MCF 10A (cell line): ENCODE results near the gene ZGLP1. TPM values are rescaled to one million over a fixed set of nuclear protein-coding genes. Genes with fewer than 3 reads are reported as not detected.

ENCODE experiments used
- BruUV-seq: library from RNA; stranded (reverse); fragments of 400-500 nt; replicated peaks from 2 replicates; lab custom pipeline; 2021; lab: Mats Ljungman, UMichigan
- CTCF ChIA-PET: fragments of 300-600 bp; sonication (Branson Sonifier 250); formaldehyde crosslinking; extraction: SDS; loops from one replicate; lab custom pipeline; 2021; ENCODE audit warnings: antibody characterized with exemption, inconsistent platforms; lab: Yijun Ruan, JAX
- POLR2A ChIA-PET: fragments of 300-600, 350-650 bp; sonication (Branson Sonifier 250); formaldehyde crosslinking; extraction: SDS; loops from one replicate; lab custom pipeline; 2020; ENCODE audit warnings: antibody characterized with exemption, inconsistent platforms; lab: Yijun Ruan, JAX
- DNase-seq: peaks from one replicate; pipeline ENCODE4 v3.0.0-alpha.2; 2018; ENCODE audit not compliant: unreplicated experiment
- H3K27ac Mint-ChIP-seq: one replicate; pipeline ENCODE4 v1.8.0; 2022; ENCODE audit warnings: mild to moderate bottlenecking, low read depth, mixed read lengths; ENCODE audit not compliant: unreplicated experiment
- H3K27me3 Mint-ChIP-seq: one replicate; pipeline ENCODE4 v1.8.0; 2022; ENCODE audit warnings: mixed read lengths; ENCODE audit not compliant: insufficient read depth, unreplicated experiment
- H3K36me3 Mint-ChIP-seq: one replicate; pipeline ENCODE4 v1.8.0; 2022; ENCODE audit warnings: mild to moderate bottlenecking, moderate library complexity, mixed read lengths; ENCODE audit not compliant: insufficient read depth, unreplicated experiment
- H3K4me1 Mint-ChIP-seq: one replicate; pipeline ENCODE4 v1.8.0; 2022; ENCODE audit warnings: mixed read lengths; ENCODE audit not compliant: insufficient read depth, unreplicated experiment
- H3K4me3 Mint-ChIP-seq: one replicate; pipeline ENCODE4 v1.8.0; 2022; ENCODE audit warnings: mild to moderate bottlenecking, moderate library complexity, mixed read lengths; ENCODE audit not compliant: unreplicated experiment
- H3K9me3 Mint-ChIP-seq: one replicate; pipeline ENCODE4 v1.8.0; 2022; ENCODE audit warnings: mixed read lengths; ENCODE audit not compliant: unreplicated experiment
- intact Hi-C: fragments of 100-400 bp; cut with micrococcal nuclease; formaldehyde crosslinking; loops from 2 replicates; pipeline ENCODE4 v1.14.1; 2022
- total RNA-seq: library from RNA; stranded (reverse); gene quantifications from 2 replicates; pipeline ENCODE4 v1.2.3, GENCODE V29; 2022
- TF ChIP-seq, protein P1 (sequence below): fragments of 200-600 bp; IDR thresholded peaks from one replicate; pipeline ENCODE4 v1.8.0; 2022; ENCODE audit warnings: antibody characterized with exemption, mild to moderate bottlenecking; ENCODE audit not compliant: unreplicated experiment

Gene ZGLP1
- total RNA-seq, 1 experiment from 2014 or later, result 3.8 TPM

- DNase-seq, result no peak
- Mint-ChIP-seq H3K4me3 (no peak overlapping the region), H3K4me1 (peaks cover 8% of the 10 kb centered on the region), H3K36me3 (peaks cover 22% of the 10 kb centered on the region), H3K27ac (no peak overlapping the region), H3K9me3 (no peaks in the 10 kb centered on the region), H3K27me3 (no peaks in the 10 kb centered on the region)
- no TSS peak for BruUV-seq
- TF ChIP-seq, protein P1, sequence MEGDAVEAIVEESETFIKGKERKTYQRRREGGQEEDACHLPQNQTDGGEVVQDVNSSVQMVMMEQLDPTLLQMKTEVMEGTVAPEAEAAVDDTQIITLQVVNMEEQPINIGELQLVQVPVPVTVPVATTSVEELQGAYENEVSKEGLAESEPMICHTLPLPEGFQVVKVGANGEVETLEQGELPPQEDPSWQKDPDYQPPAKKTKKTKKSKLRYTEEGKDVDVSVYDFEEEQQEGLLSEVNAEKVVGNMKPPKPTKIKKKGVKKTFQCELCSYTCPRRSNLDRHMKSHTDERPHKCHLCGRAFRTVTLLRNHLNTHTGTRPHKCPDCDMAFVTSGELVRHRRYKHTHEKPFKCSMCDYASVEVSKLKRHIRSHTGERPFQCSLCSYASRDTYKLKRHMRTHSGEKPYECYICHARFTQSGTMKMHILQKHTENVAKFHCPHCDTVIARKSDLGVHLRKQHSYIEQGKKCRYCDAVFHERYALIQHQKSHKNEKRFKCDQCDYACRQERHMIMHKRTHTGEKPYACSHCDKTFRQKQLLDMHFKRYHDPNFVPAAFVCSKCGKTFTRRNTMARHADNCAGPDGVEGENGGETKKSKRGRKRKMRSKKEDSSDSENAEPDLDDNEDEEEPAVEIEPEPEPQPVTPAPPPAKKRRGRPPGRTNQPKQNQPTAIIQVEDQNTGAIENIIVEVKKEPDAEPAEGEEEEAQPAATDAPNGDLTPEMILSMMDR, result no peak
- ChIA-PET POLR2A (interaction anchor here (0.7 kb wide), 1 partner anchor 36 kb away, joined by 3 read pairs; no protein-coding TSS in a partner anchor), CTCF (interaction anchor here (0.6 to 2.1 kb wide), 7 partner anchors 9 to 344 kb away, joined by 3 to 13 read pairs (median 4); partner anchors contain the start of gene ICAM1)
- intact Hi-C loops, result no loop called here
Observed at GRCh38 chr19:10279737-10280442, 29.7 kb downstream of the ZGLP1 start.

DNA sequence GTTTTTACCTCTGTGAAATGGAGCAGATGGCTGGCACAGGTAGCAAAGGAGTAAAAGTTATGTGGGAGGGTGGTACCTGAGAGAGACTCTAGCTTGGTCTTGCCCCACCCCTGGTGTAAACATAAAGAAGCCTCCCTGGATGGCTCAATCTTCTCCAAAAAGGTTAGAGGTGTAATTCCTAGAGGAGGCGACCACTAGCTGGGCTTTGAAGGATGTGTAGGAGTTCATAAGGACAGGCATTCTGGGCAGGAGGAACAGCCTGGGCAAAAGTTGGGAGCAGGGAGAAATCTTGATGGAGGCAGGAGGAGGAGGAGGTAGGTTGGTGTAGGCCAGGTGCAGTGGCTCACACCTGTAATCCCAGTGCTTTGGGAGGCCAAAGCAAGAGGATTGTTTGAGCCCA lies 30.7 kb downstream of the ZGLP1 start:
- Mint-ChIP-seq H3K4me3 (no peak overlapping the region), H3K27ac (no peak overlapping the region), H3K9me3 (no peaks in the 10 kb centered on the region), H3K27me3 (no peaks in the 10 kb centered on the region), H3K4me1 (peaks cover 8% of the 10 kb centered on the region), H3K36me3 (peaks cover 29% of the 10 kb centered on the region)
- CTCF ChIA-PET, result interaction anchor here (0.8 to 2.1 kb wide), 5 partner anchors 9 to 128 kb away, joined by 3 to 13 read pairs (median 4); partner anchors contain the start of gene ICAM1
- POLR2A ChIA-PET, result interaction anchor here (0.7 to 1.0 kb wide), 2 partner anchors 20 to 37 kb away, joined by 3 read pairs; no protein-coding TSS in a partner anchor
- TF ChIP-seq, protein P1, result no peak
- BruUV-seq, result no TSS peak
- intact Hi-C loops, result no loop called here
- no peak for DNase-seq

DNA sequence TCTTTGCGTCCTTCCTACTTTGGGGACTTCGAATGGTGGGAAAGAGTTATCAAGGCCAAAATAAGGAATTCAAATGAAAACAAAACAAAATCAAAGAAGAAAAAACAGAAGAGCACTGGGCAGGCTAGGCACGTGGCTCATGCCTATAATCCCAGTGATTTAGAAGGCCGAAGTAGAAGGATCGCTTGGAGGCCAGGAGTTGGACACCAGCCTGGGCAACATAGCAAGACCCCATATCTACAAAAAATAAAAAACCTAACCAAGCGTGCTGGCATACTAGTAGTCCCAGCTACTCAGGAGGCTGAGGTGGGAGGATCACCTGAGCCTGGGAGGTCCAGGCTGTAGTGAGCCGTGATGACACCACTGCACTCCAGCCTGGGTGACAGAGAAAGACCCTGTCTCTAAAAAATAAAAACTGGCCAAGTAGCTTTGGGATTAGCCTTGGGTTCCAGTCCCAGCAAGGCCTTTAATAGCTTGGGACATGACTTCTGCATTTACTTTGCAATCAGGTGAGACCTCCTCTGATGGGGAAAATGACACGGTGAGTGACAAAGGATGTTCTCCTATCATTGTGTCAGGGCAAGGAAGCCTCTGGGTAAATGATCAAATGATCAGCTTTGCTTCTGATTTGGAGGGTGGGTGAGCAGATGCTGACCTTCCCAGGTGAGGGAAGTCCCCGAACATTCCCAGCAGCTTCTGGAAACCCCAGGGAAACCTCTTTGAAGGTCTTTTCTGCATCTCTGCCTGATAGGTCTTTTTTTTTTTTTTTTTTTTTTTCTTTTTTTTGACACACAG lies 31.6 kb downstream of the ZGLP1 start:
- Mint-ChIP-seq H3K9me3 (no peaks in the 10 kb centered on the region), H3K36me3 (peaks cover 29% of the 10 kb centered on the region), H3K4me3 (no peak overlapping the region), H3K27me3 (no peaks in the 10 kb centered on the region), H3K4me1 (peaks cover 5% of the 10 kb centered on the region), H3K27ac (no peak overlapping the region)
- TF ChIP-seq, protein P1, result no peak
- no peak for DNase-seq
- BruUV-seq, result no TSS peak
- intact Hi-C loops, result no loop called here
- CTCF ChIA-PET, result interaction anchor here (0.5 to 1.5 kb wide), 4 partner anchors 28 to 195 kb away, joined by 3 to 5 read pairs (median 4); no protein-coding TSS in a partner anchor
- POLR2A ChIA-PET, result interaction anchor here (1.0 kb wide), 1 partner anchor 19 kb away, joined by 3 read pairs; no protein-coding TSS in a partner anchor

GRCh38 chr19:10274589-10274988 lies 35.0 kb downstream of the ZGLP1 start:
- Mint-ChIP-seq H3K9me3 (no peaks in the 10 kb centered on the region), H3K4me3 (no peak overlapping the region), H3K27me3 (no peaks in the 10 kb centered on the region), H3K27ac (no peak overlapping the region), H3K4me1 (no peaks in the 10 kb centered on the region), H3K36me3 (peaks cover 25% of the 10 kb centered on the region)
- DNase-seq, result no peak
- ChIA-PET CTCF (interaction anchor here (0.9 to 1.8 kb wide), 3 partner anchors 114 to 197 kb away, joined by 3 to 9 read pairs (median 4); no protein-coding TSS in a partner anchor), POLR2A (no interaction called here)
- intact Hi-C loops, result no loop called here
- BruUV-seq, result no TSS peak
- TF ChIP-seq, protein P1, result no peak
